GM19238 (cell line): Measurements from ENCODE around the gene CHST4.
"Not testable (repeated sequence)": the region's sequence is repeated elsewhere in the genome, so short reads cannot be mapped to it uniquely, and the experiment has no call there.

Experiments
- DNase-seq: peaks from one replicate; pipeline ENCODE4 v3.0.0; 2011; ENCODE audit warnings: low spot score; ENCODE audit not compliant: insufficient read length

Gene CHST4

DNA sequence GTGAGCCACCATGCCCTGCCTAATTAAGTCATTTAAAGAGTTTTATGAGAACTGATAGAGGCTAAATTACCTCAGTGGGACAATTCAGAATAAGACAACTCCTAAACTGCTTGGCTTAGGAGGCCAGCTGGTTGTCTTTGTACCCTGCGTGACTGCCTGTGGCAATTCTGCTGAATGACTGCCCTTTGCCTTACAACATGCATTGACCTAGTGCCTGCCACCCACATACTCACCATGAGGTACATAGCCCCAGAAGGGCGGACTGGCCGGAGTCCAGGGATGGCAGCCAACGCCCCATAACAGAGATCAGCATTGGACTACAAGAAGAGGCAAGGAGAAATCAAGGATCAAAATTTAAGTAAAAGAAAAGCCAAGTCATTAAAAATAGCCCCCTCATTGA, 43.4 kb downstream of the CHST4 start:
- DNase-seq = no peak

DNA sequence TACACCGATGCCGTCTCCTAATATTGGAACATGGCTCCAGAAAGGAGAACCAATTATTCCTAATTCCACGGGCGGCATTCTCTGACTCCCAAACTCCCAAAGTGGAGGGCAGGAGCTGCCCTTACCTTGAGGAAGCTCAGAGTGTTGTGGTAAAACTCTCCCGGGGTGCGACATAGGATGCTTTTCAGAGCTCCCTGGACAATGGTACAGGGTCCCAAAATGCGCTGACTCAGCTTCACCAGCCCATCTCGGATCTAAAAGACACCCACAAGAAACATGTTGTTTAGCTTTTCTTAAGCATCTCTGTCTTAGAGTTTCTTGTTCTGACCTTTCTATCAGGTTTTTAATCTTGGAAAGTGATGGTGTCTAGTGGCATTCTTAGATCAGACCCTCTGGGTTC, 43.9 kb downstream of the CHST4 start:
- no peak for DNase-seq

DNA sequence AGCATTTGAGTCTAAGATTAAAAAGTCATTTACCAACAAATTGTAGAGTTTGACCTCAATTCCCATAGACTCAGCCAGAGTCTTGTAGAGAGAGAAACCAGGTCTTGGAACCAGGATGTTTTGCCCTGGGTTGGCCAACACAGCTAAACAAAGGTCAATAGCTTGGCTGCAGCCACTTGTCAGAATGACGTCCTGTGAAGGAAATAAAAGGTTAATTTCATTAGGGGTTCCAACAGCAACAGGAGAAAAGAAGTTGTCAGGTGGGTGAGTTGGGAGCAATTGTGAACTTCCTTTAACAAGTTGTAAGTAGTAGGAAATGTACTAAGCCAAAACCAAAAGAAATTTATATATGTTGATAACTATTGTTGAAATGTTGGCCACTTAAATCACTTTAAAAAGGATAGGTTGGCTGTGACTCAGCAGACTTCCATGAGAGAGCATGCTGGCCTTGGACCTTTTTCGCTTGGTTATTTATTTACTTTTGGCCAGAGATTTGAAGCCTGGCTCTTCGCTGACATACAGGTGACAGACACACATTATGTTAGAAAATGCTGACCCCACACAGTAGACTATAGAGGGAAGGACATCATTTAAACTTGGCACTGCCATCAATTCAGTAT, 46.4 kb downstream of the CHST4 start:
- DNase-seq = no peak

DNA sequence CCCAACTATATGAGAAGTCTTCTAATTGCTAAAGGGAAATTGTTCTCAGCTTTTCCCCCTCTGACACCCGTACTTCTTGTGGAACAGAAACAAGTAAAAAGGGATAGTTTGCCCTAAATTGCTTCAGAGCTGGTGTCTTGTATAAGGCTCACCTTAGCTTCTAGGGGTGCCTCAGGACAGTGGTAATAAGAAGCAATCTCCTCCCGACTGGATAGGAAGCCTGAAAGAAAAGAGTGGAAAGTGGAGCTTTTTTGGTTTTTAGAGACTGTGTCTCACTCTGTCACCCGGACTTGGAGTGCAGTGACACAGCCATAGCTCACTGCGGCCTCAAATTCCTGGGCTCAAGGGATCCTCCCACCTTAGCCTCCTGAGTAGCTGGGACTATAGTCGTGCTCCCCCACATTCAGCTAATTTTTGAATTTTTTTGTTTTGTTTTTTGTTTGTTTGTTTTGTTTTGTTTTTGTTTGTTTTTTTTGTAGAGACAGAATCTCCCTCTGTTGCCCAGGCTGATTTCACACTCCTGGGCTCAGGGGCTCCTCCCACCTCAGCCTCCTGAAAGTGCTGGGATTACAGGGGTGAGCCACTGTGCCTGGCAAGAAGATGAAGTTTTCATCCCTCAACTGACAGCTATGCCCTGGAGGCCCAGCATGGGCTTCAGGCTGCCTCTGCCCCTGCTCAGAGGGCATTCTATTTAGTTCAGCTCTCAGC, 47.3 kb downstream of the CHST4 start:
- DNase-seq = no peak

DNA sequence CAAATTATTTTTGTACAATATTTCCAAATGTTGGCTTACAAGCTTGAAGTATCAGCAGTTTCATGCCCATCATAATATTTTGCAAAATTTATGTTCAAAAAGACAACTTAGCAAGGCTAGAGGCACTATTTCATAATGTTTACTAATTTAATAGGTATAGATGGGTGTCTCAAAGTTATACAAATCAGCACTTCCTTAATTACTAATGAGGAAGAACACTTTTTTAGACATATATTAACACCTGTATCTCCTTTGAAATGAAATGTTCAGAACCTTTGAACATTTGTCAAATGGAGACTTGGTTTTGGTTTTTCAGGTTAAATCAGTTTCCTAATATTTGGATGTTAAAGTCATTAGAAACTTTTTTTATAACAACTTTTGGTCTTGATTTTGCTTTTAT, 48.5 kb downstream of the CHST4 start:
- DNase-seq = no peak

DNA sequence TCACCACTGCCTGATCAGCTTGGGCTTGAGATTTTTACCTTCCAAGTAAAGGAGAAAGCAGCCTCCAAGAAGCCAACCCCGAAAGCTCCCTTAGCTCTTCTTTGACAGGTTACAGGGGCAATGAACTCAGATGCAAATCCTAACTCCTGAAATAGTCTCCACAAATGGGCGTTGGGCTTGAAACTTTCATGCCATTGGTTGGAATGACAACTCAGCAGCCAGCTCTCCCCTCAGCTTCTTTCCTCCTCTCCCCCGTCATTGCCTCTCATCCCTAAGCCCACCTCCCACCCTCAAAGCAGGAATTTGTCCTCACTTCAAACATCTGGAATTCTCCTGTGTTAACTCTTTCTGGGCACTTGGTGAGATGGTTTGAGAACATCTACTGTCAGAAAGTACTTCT, 50.7 kb downstream of the CHST4 start, which contains the start of gene TAT:
TSS of gene TAT (minus strand) at position 122 of the 400 bp plus-strand sequence. CDS start 677 bp downstream, outside the sequence.
- no peak for DNase-seq

DNA sequence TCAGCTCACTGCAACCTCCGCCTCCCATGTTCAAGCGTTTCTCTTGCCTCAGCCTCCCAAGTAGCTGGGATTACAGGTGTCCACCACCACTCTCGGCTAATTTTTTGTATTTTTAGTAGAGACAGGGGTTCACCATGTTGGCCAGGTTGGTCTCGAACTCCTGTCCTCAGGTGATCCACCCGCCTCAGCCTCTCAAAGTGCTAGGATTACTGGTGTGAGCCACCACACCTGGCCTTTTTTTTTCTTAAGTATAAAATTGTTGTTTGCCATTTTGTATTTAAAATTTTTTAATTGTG, 56.3 kb downstream of the CHST4 start:
- not testable (repeated sequence) for DNase-seq

DNA sequence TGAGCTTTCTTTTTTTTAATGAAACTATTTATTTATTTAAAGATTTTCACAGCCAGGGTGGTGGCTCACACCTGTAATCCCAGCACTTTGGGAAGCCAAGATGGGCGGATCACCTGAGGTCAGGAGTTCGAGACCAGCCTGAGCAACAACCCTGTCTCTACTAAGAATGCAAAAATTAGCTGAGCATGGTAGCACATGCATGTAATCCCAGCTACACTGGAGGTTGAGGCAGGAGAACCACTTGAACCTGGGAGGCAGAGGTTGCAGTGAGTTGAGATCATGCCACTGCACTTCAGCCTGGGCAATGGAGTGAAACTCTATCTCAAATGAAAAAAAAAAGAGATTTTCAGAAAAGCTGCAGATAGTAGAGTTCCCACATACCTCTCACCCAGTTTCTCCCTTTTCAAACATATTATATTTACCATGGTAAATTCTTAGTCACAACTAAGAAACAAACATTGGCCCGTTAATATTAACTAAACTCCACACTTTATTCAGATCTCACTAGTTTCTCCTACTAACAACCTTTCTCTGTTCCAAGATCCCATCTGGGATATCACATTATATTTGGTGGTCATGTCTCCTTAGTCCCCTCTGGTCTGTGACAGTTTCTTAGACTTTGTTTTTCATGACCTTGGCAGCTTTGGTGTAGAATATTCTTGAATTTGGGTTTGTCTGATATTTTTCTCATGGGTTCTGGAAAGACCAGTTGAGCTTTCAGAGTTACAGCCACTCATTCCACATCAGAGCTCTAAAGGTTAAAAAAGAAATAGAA, 58.5 kb downstream of the CHST4 start:
- DNase-seq = no peak

DNA sequence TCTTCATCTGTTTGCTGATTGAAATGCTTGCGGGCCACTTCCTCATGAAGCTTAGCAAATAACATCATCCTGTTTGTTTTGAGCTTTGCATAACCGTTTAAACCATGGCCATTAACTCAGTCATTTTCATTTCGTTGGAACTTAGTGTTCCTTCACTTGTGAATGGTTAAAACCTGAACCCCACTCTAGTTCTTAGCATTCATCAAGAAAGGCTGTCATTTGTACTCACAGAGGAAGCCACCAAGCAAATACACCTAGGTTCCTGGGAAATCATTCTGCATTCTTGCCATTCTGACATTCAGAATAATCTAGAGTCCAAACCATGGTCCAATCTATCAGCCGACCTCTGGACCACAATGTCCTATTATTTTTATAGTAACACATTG, 59.1 kb downstream of the CHST4 start:
- DNase-seq = no peak
